Aorta (tissue), 5 donors: Measurements from ENCODE around the gene WFDC1. TPM values are rescaled to one million over a fixed set of nuclear protein-coding genes. Genes with fewer than 3 reads are reported as not detected.

Source experiments
- ATAC-seq: fragments of 200-7000 bp; cut with Tn5 transposase; one replicate; pipeline ENCODE4 v1.9.1; 2022; ENCODE audit warnings: moderate library complexity; ENCODE audit not compliant: low FRiP score
- DNase-seq, 2 donors: peaks; one replicate each; pipeline ENCODE4 v3.0.0-alpha.2; 2020
- H3K27ac ChIP-seq, 2 donors: one replicate each; pipeline ENCODE4 v1.5.1; 2013; ENCODE audit warnings: low read length in 2 of 2, mild to moderate bottlenecking in 2 of 2, moderate library complexity in 2 of 2, control low read depth in 1 of 2, inconsistent platforms in 1 of 2, low read depth in 1 of 2
- H3K27me3 ChIP-seq, 2 donors: one replicate each; pipeline ENCODE4 v1.6.1; 2013; ENCODE audit warnings: control low read depth in 1 of 2, low read length in 1 of 2, mild to moderate bottlenecking in 1 of 2, moderate library complexity in 1 of 2; ENCODE audit not compliant: insufficient read depth in 2 of 2, control insufficient read depth in 1 of 2
- H3K36me3 ChIP-seq, 2 donors: one replicate each; pipeline ENCODE4 v1.6.1; 2013; ENCODE audit warnings: control low read depth in 1 of 2, low read length in 1 of 2, mild to moderate bottlenecking in 1 of 2; ENCODE audit not compliant: insufficient read depth in 2 of 2, control insufficient read depth in 1 of 2
- H3K4me1 ChIP-seq, 2 donors: one replicate each; pipeline ENCODE4 v1.6.1; 2013; ENCODE audit warnings: low read length in 2 of 2, control low read depth in 1 of 2, mild to moderate bottlenecking in 1 of 2, moderate library complexity in 1 of 2; ENCODE audit not compliant: insufficient read depth in 2 of 2, control insufficient read depth in 1 of 2
- H3K4me3 ChIP-seq, 2 donors: one replicate each; pipeline ENCODE4 v1.5.1; 2013; ENCODE audit warnings: low read length in 2 of 2, control low read depth in 1 of 2, mild to moderate bottlenecking in 1 of 2
- H3K9me3 ChIP-seq: one replicate; pipeline ENCODE4 v1.6.1; 2013; ENCODE audit warnings: mild to moderate bottlenecking, low read length; ENCODE audit not compliant: control insufficient read depth
- WGBS, 2 donors: extraction: QIAGEN DNeasy Blood & Tissue Kit; methylation state at CpG; one replicate each; pipeline ENCODE4 v1.1.7; 2013; 5-methylcytosine and 5-hydroxymethylcytosine counted together
- intact Hi-C, 2 donors: fragments of 100-400 bp; cut with DNase I; formaldehyde crosslinking; loops; one replicate each; pipeline versions ENCODE4 v1.14.2 to v1.15.0; 2022
- long read RNA-seq, 2 donors: library from polyadenylated mRNA; unstranded; transcript quantifications; one replicate each; pipeline ENCODE4 v2.0.0, GENCODE V29; 2020 to 2021
- polyA plus RNA-seq, 2 donors: library from polyadenylated mRNA; stranded (reverse); fragments of 200-250 nt; gene quantifications; one replicate each; pipeline ENCODE4 v1.2.3, GENCODE V29; 2013
- total RNA-seq, 2 donors: library from RNA; stranded (reverse); fragmentation: NEBNext Ultra II Directional; extraction: Animal tissue kit (Norgen Biotek cat#: 25700); gene quantifications; one replicate each; pipeline ENCODE4 v1.2.1, GENCODE V29; 2021
- donor health status: healthy with polysubstance abuse.
- donor health status: Bipolar disorder and iron deficiency.
- donor health status: DM: no; HTN: no; CAD: no.
- donor health status: DM: no; HTN: no; CAD: no.
- donor health status: DM: yes; HTN: yes; CAD: no.

Gene WFDC1
- total RNA-seq (10 to 100 TPM; 11.8 to 33.5 TPM), polyA plus RNA-seq (10 to 100 TPM; 23.0 to 72.2 TPM)
- long read RNA-seq, donor 1, full-length matches to known transcripts, result 13 of 21 reads
- long read RNA-seq, donor 1, partial matches to known transcripts, result 3 of 21 reads
- long read RNA-seq, donor 1, other reads (novel, unspliced or antisense), result 5 of 21 reads
- long read RNA-seq, donor 2, transcript WFDC1-201 (7 exons, 1,534 nt), result major isoform, 8 of 11 reads
- long read RNA-seq, donor 2, partial matches to known transcripts, result 0 of 11 reads
- long read RNA-seq, donor 2, other reads (novel, unspliced or antisense), result 2 of 11 reads

GRCh38 chr16:84294531-84295142, at the start of gene WFDC1:
Gene WFDC1, plus strand, starts transcription at chr16:84294878. Its CDS starts 94 bp downstream, at chr16:84294972.
- Histone ChIP-seq H3K36me3 (no peaks in the 10 kb centered on the region), H3K27me3 (no peaks in the 10 kb centered on the region), H3K27ac (no peak within 1 kb of the TSS), H3K4me3 (peak within 1 kb of the TSS in 1 of 2 donors; percentile 4), H3K4me1 (no peaks in the 10 kb centered on the region), H3K9me3 (no peaks in the 10 kb centered on the region)
- DNase-seq, result peak; percentile 62 to 83
- ATAC-seq, result peak; percentile 63
- 2% methylated on average over 28 to 29 of the region's 29 CpGs for WGBS, 2 donors
- intact Hi-C loops, result no loop called here

- Histone ChIP-seq H3K9me3 (peaks cover 8% of the 10 kb centered on the region), H3K4me3 (no peak overlapping the region), H3K36me3 (no peaks in the 10 kb centered on the region), H3K27ac (no peak overlapping the region), H3K4me1 (no peaks in the 10 kb centered on the region), H3K27me3 (peaks cover 0 to 2% of the 10 kb centered on the region in 2 donors)
- 85 to 86% methylated on average over 10 of the region's 10 CpGs for WGBS, 2 donors
- DNase-seq (no peak), ATAC-seq (no peak)
- intact Hi-C loops, result no loop called here
Measured at GRCh38 chr16:84245956-84246678, 48.6 kb upstream of the WFDC1 start.

GRCh38 chr16:84246679-84247077, 48.0 kb upstream of the WFDC1 start:
- no peak overlapping the region for H3K4me3 ChIP-seq
- 79 to 84% methylated on average over 5 of the region's 5 CpGs for WGBS, 2 donors
- ATAC-seq (no peak), DNase-seq (no peak)
- H3K9me3 ChIP-seq, result peaks cover 8% of the 10 kb centered on the region
- intact Hi-C loops, result no loop called here
- no peaks in the 10 kb centered on the region for H3K36me3 ChIP-seq
- H3K27ac ChIP-seq, result no peak overlapping the region
- peaks cover 0 to 2% of the 10 kb centered on the region in 2 donors for H3K27me3 ChIP-seq
- no peaks in the 10 kb centered on the region for H3K4me1 ChIP-seq

- Histone ChIP-seq H3K27me3 (peaks cover 0 to 2% of the 10 kb centered on the region in 2 donors), H3K4me1 (no peaks in the 10 kb centered on the region), H3K27ac (no peak overlapping the region), H3K9me3 (peaks cover 8% of the 10 kb centered on the region), H3K4me3 (no peak overlapping the region), H3K36me3 (no peaks in the 10 kb centered on the region)
- no peak for DNase-seq
- 71 to 82% methylated on average over 6 of the region's 6 CpGs for WGBS, 2 donors
- intact Hi-C loops, result no loop called here
- ATAC-seq, result no peak
Measured at GRCh38 chr16:84247331-84247730, 47.3 kb upstream of the WFDC1 start.

- Histone ChIP-seq H3K9me3 (peaks cover 8% of the 10 kb centered on the region), H3K27ac (no peak overlapping the region), H3K27me3 (peaks cover 0 to 2% of the 10 kb centered on the region in 2 donors), H3K36me3 (no peaks in the 10 kb centered on the region), H3K4me1 (no peaks in the 10 kb centered on the region), H3K4me3 (no peak overlapping the region)
- WGBS, 2 donors, result 72 to 75% methylated on average over 5 of the region's 5 CpGs
- DNase-seq (no peak), ATAC-seq (no peak)
- intact Hi-C loops, result no loop called here
Measured at GRCh38 chr16:84247844-84248243, 46.8 kb upstream of the WFDC1 start.

- peaks cover 5% of the 10 kb centered on the region for H3K9me3 ChIP-seq
- H3K4me3 ChIP-seq, result no peak overlapping the region
- H3K36me3 ChIP-seq, result no peaks in the 10 kb centered on the region
- DNase-seq (no peak), ATAC-seq (no peak)
- no peaks in the 10 kb centered on the region for H3K27me3 ChIP-seq
- intact Hi-C loops, result no loop called here
- no peaks in the 10 kb centered on the region for H3K4me1 ChIP-seq
- 59 to 64% methylated on average over 7 of the region's 7 CpGs for WGBS, 2 donors
- H3K27ac ChIP-seq, result no peak overlapping the region
Measured at GRCh38 chr16:84252184-84252583, 42.5 kb upstream of the WFDC1 start.

- intact Hi-C loops, result no loop called here
- WGBS, 2 donors, result 70 to 71% methylated on average over 4 of the region's 4 CpGs
- Histone ChIP-seq H3K36me3 (no peaks in the 10 kb centered on the region), H3K9me3 (peaks cover 7% of the 10 kb centered on the region), H3K27me3 (no peaks in the 10 kb centered on the region), H3K27ac (no peak overlapping the region), H3K4me3 (no peak overlapping the region), H3K4me1 (no peaks in the 10 kb centered on the region)
- DNase-seq (no peak), ATAC-seq (no peak)
Measured at GRCh38 chr16:84253173-84253572, 41.5 kb upstream of the WFDC1 start.

- intact Hi-C loops, result no loop called here
- Histone ChIP-seq H3K4me3 (no peak overlapping the region), H3K4me1 (no peaks in the 10 kb centered on the region), H3K27ac (no peak overlapping the region), H3K9me3 (peaks cover 8% of the 10 kb centered on the region), H3K36me3 (no peaks in the 10 kb centered on the region), H3K27me3 (no peaks in the 10 kb centered on the region)
- no peak for DNase-seq
- WGBS, 2 donors, result 12 to 21% methylated on average over 4 of the region's 4 CpGs
- ATAC-seq, result no peak
Measured at GRCh38 chr16:84254062-84254461, 40.6 kb upstream of the WFDC1 start.
